Epithelial cell of proximal tubule (primary cell): ENCODE results near the gene PREX1. TPM values are rescaled to one million over a fixed set of nuclear protein-coding genes. Genes with fewer than 3 reads are reported as not detected.

Experiments used
- DNase-seq: peaks from one replicate; pipeline ENCODE4 v3.0.0-alpha.2; 2011; ENCODE audit warnings: low read depth
- H3K4me3 ChIP-seq: 2 replicates; pipeline ENCODE4 v1.5.1; 2011; ENCODE audit warnings: low read depth, mild to moderate bottlenecking, low read length
- CTCF ChIP-seq: conservative IDR thresholded peaks from 2 replicates; pipeline ENCODE4 v1.5.1; 2012; ENCODE audit warnings: low read depth, mild to moderate bottlenecking, low read length
- total RNA-seq: library from RNA; depleted of rRNA; stranded (reverse); fragments of >200 nt; gene quantifications from 2 replicates; pipeline ENCODE4 v1.2.3, GENCODE V29; 2015

PREX1 gene
- total RNA-seq, 1 donor from 2014 or later, result 4.7 TPM

DNA sequence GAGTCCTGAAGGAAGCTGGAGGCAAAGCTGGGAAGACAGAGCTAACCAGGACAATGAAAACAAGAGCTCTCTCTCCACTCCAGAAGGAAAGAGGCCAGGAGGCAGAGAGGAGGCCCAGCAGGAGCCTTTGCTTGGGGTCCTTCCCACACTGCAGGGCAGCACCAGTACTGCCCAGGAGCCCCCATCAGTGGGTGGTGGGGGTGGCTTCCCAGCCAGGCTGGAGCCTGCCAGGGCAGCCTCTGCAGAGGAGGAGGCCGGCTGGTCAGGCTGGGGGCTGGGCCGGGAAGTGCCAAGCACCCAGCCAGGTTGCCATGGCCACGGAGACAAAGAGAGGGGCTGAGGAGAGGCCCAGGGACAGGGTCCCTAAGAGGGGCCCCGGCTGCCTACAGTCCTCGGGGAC lies 33.4 kb downstream of the PREX1 start:
- DNase-seq, result no peak
- H3K4me3 ChIP-seq, result no peak overlapping the region
- TF ChIP-seq CTCF, result no peak

DNA sequence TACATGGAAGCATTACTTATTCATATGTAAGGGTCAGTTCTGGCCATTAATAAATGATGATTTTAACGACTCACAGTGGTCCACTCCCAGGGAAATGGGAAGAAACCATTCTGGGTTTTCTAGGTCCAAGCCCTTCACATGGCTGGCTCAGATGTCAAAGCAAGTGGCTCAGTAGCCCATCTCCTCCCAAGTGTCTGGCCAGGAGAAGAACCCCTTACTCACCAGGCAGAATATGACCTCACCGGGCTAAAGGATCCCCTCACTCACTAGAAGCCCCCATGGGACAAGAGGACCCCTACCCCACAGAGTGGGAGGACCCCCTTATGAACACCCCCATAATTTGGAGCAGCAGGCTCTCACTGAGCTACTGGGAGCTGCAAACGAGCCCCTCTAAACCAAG lies 34.0 kb downstream of the PREX1 start:
- no peak overlapping the region for H3K4me3 ChIP-seq
- DNase-seq, result no peak
- no peak for TF ChIP-seq CTCF

- H3K4me3 ChIP-seq, result no peak overlapping the region
- no peak for DNase-seq
- no peak for TF ChIP-seq CTCF
These were observed 36.1 kb downstream of the PREX1 start for GRCh38 chr20:48791666-48792071.

DNA sequence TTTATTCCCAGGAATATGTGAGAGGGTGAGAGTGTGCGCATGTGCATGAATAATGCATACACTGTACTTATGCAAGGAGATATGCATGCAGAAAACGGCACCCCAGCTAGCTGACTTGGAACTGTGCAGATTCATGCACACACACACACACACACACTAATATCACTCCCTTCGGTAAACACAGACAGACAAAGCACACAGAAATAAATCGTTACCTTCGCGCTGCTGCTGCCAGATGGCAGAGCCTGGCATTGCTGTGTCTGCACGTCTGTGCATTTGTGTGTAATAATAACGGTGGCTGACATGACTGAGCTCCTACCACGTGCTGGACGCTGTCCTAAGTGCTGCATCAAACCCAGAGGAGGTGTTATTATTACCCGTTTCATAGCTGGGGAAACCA lies 36.8 kb downstream of the PREX1 start:
- no peak for TF ChIP-seq CTCF
- DNase-seq, result no peak
- H3K4me3 ChIP-seq, result no peak overlapping the region

DNA sequence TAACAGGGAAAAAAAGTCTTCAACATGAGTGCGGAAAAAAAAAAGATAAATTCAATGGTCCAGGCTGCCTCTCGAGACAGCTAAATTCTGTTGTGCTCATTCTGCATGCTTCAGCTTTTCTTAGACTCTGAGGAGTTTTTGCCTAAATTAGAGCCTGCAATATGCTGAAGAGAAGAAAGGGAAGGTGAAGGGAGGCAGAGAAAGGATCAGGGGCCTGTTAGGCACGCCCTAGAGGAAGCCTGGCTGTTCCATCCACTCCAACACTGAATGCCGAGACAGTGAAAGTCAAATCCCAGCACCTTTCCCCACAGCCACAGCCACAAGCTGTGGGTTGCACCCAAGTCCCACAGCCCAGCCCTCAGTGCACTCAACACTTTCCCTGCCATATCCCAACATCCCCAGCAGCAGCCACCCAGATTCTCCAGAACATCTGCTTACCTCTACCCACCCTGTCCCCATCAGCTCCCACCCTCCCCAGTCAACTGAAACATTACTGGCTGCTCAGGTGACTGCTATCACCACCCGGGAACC lies 37.3 kb downstream of the PREX1 start:
- DNase-seq, result no peak
- no peak overlapping the region for H3K4me3 ChIP-seq
- TF ChIP-seq CTCF, result no peak

GRCh38 chr20:48789781-48790472 lies 37.9 kb downstream of the PREX1 start:
- no peak for DNase-seq
- no peak for TF ChIP-seq CTCF
- H3K4me3 ChIP-seq, result no peak overlapping the region

GRCh38 chr20:48789185-48789668 lies 38.6 kb downstream of the PREX1 start:
- no peak for DNase-seq
- no peak for TF ChIP-seq CTCF
- no peak overlapping the region for H3K4me3 ChIP-seq
